ENCODE results near the gene TMEM190. TPM values are rescaled to one million over a fixed set of nuclear protein-coding genes. Genes with fewer than 3 reads are reported as not detected.

Gene TMEM190
- total and polyA plus RNA-seq, 9 of the 15 experiments (the other 6 are each of a cell fraction or from before 2014, with no cell fraction given), result not detected

- TF ChIP-seq HMG20A (CRISPR knock-in tag; conservative IDR thresholded peaks at IDR 0.05) (no peak), ZNF79 (CRISPR knock-in tag; IDR thresholded peaks at IDR 0.05; ENCODE audit: low read depth) (no peak), GATAD2A (IDR thresholded peaks at IDR 0.05) (peak; percentile 82; the same call in 1 of the 2 replicates), TEAD4 (IDR thresholded peaks at IDR 0.05; ENCODE audit: low read length) (no peak), TEAD4 (CRISPR knock-in tag; IDR thresholded peaks at IDR 0.05; ENCODE audit: borderline replicate concordance) (no peak), LEF1 (IDR thresholded peaks at IDR 0.05) (no peak), HOMEZ (CRISPR knock-in tag; IDR thresholded peaks at IDR 0.05) (no peak), ZNF668 (CRISPR knock-in tag; IDR thresholded peaks at IDR 0.05) (no peak), TCF7L2 (IDR thresholded peaks at IDR 0.05; ENCODE audit: low read depth, low read length) (no peak), TGIF2 (CRISPR knock-in tag; IDR thresholded peaks at IDR 0.05) (no peak), SAFB2 (IDR thresholded peaks at IDR 0.05; ENCODE audit: borderline replicate concordance, low read depth, low read length, severe bottlenecking) (no peak), HOXB6 (CRISPR knock-in tag; IDR thresholded peaks at IDR 0.05; ENCODE audit: borderline replicate concordance) (peak; percentile 19; the same call in 1 of the 2 replicates), EGR1 (conservative IDR thresholded peaks at IDR 0.05) (no peak), THRB (CRISPR knock-in tag; conservative IDR thresholded peaks at IDR 0.05) (peak; percentile 56; the same call in 1 of the 2 replicates), NR2F6 (CRISPR knock-in tag; IDR thresholded peaks at IDR 0.05) (no peak), SIN3A (IDR thresholded peaks at IDR 0.05; ENCODE audit: borderline replicate concordance in 2 of 2, control insufficient read depth in 1 of 2, low read depth in 2 of 2, low read length in 2 of 2) (peak; percentile 86 to 94; a peak in 3 of 4 replicates), RBM17 (IDR thresholded peaks at IDR 0.05; ENCODE audit: borderline replicate concordance, low read depth, low read length) (no peak), MAFK (IDR thresholded peaks at IDR 0.05; ENCODE audit: low read length) (no peak), DEAF1 (CRISPR knock-in tag; IDR thresholded peaks at IDR 0.05) (peak; percentile 99), NFE2 (IDR thresholded peaks at IDR 0.05; ENCODE audit: low read depth) (0 out of 2 replicates have a peak, but pooled peaks have one; percentile 15), PHB2 (IDR thresholded peaks at IDR 0.05; ENCODE audit: low read depth) (no peak), POLR2B (IDR thresholded peaks at IDR 0.05; ENCODE audit: low read depth, partially characterized antibody) (peak; percentile 99), DNMT1 (IDR thresholded peaks at IDR 0.05) (no peak), KLF16 (IDR thresholded peaks at IDR 0.05) (no peak), ZBTB9 (CRISPR knock-in tag; IDR thresholded peaks at IDR 0.05) (peak; percentile 52; the same call in 1 of the 2 replicates)
Observed at GRCh38 chr19:55385724-55386492, 9.3 kb downstream of the TMEM190 start, which contains the start of gene RPL28 (continued).

Data from K562 (cell line).